GM12892 (cell line): ENCODE results near the gene SPSB2.

ENCODE experiments used
- POLR2A ChIP-seq: IDR thresholded peaks from 2 replicates; pipeline ENCODE4 v1.6.1; 2011; ENCODE audit warnings: low read depth, low read length, control low read depth
- POLR2AphosphoS5 ChIP-seq: IDR thresholded peaks from 2 replicates; pipeline ENCODE4 v1.6.1; 2011; ENCODE audit warnings: low read depth, low read length, control low read depth
- TAF1 ChIP-seq: IDR thresholded peaks from 2 replicates; pipeline ENCODE4 v1.6.1; 2011; ENCODE audit warnings: low read depth, mild to moderate bottlenecking, control low read depth, low read length, borderline replicate concordance

- no peak for TF ChIP-seq POLR2AphosphoS5
- TF ChIP-seq POLR2A: no peak
- no peak for TF ChIP-seq TAF1
Observed at GRCh38 chr12:6899837-6900519, 26.9 kb upstream of the SPSB2 start.
